Effector memory CD4-positive, alpha-beta T cell (primary cell): ENCODE results near the gene C4orf51.
"Not testable (repeated sequence)": the region's sequence is repeated elsewhere in the genome, so short reads cannot be mapped to it uniquely, and the experiment has no call there.

ENCODE experiments used
- DNase-seq, 3 donors: peaks; one replicate each; pipeline ENCODE4 v3.0.0-alpha.2; 2020
- H3K27ac ChIP-seq: 2 replicates; pipeline ENCODE4 v1.7.0; 2013; ENCODE audit warnings: mild to moderate bottlenecking, low read length, moderate library complexity; ENCODE audit not compliant: insufficient read depth, poor library complexity, severe bottlenecking
- H3K27me3 ChIP-seq: replicated peaks from 2 replicates; pipeline ENCODE4 v1.7.0; 2013; ENCODE audit warnings: mild to moderate bottlenecking, low read length; ENCODE audit not compliant: insufficient read depth, control insufficient read depth, poor library complexity, severe bottlenecking
- H3K36me3 ChIP-seq: 2 replicates; pipeline ENCODE4 v1.7.0; 2013; ENCODE audit warnings: mild to moderate bottlenecking, low read length, moderate library complexity; ENCODE audit not compliant: control insufficient read depth, insufficient read depth
- H3K4me1 ChIP-seq: 2 replicates; pipeline ENCODE4 v1.7.0; 2013; ENCODE audit warnings: low read length, mild to moderate bottlenecking; ENCODE audit not compliant: control insufficient read depth, insufficient read depth, poor library complexity, severe bottlenecking
- H3K4me3 ChIP-seq: 2 replicates; pipeline ENCODE4 v1.7.0; 2013; ENCODE audit warnings: low read length, low read depth, mild to moderate bottlenecking; ENCODE audit not compliant: insufficient read depth, poor library complexity, severe bottlenecking
- H3K9me3 ChIP-seq: 2 replicates; pipeline ENCODE4 v1.7.0; 2013; ENCODE audit warnings: mild to moderate bottlenecking, low read length, moderate library complexity; ENCODE audit not compliant: control insufficient read depth
- total RNA-seq, 3 donors: gene quantifications; one replicate each; lab custom pipeline; 2026; lab: John Stamatoyannopoulos, UW

C4orf51 gene
- total RNA-seq = 0 to 0.09 (median 0) reads per million in 3 donors

- Histone ChIP-seq H3K4me3 (no peak within 1 kb of the TSS), H3K27ac (no peak within 1 kb of the TSS), H3K36me3 (no peaks in the 10 kb centered on the region), H3K27me3 (no peaks in the 10 kb centered on the region), H3K4me1 (no peaks in the 10 kb centered on the region), H3K9me3 (no peaks in the 10 kb centered on the region)
- no peak for DNase-seq
These were observed at the start of gene C4orf51 for GRCh38 chr4:145679991-145680455. TSS of gene C4orf51 (plus strand) at chr4:145680146. CDS start at chr4:145680204, 58 bp downstream.

GRCh38 chr4:145635117-145635516 lies 44.8 kb upstream of the C4orf51 start:
- H3K27ac ChIP-seq = no peak overlapping the region

GRCh38 chr4:145635630-145636029 lies 44.3 kb upstream of the C4orf51 start:
- Histone ChIP-seq H3K4me1 (no peaks in the 10 kb centered on the region), H3K27me3 (no peaks in the 10 kb centered on the region), H3K9me3 (no peaks in the 10 kb centered on the region), H3K27ac (no peak overlapping the region), H3K4me3 (no peak overlapping the region), H3K36me3 (peaks cover 6% of the 10 kb centered on the region)
- DNase-seq = no peak

More at GRCh38 chr4:145635117-145635516, 44.8 kb upstream of the C4orf51 start:
- no peaks in the 10 kb centered on the region for H3K4me1 ChIP-seq
- no peak overlapping the region for H3K4me3 ChIP-seq
- peaks cover 6% of the 10 kb centered on the region for H3K36me3 ChIP-seq
- H3K27me3 ChIP-seq = no peaks in the 10 kb centered on the region
- H3K9me3 ChIP-seq = no peaks in the 10 kb centered on the region
- DNase-seq = no peak

GRCh38 chr4:145639186-145639698 lies 40.7 kb upstream of the C4orf51 start:
- no peak for DNase-seq
- Histone ChIP-seq H3K4me1 (no peaks in the 10 kb centered on the region), H3K4me3 (no peak overlapping the region), H3K36me3 (peaks cover 10% of the 10 kb centered on the region), H3K27ac (no peak overlapping the region), H3K27me3 (no peaks in the 10 kb centered on the region), H3K9me3 (no peaks in the 10 kb centered on the region)

- H3K27ac ChIP-seq, H3K4me3 ChIP-seq, H3K4me1 ChIP-seq, H3K9me3 ChIP-seq, DNase-seq, H3K27me3 ChIP-seq: not testable (repeated sequence)
- H3K36me3 ChIP-seq = peaks cover 10% of the 10 kb centered on the region
These were observed 39.7 kb upstream of the C4orf51 start for GRCh38 chr4:145640236-145640635.

- no peaks in the 10 kb centered on the region for H3K4me1 ChIP-seq
- DNase-seq = no peak
- H3K27ac ChIP-seq = no peak overlapping the region
- H3K4me3 ChIP-seq = no peak overlapping the region
- peaks cover 26% of the 10 kb centered on the region for H3K36me3 ChIP-seq
- H3K9me3 ChIP-seq = no peaks in the 10 kb centered on the region
- no peaks in the 10 kb centered on the region for H3K27me3 ChIP-seq
These were observed 36.7 kb upstream of the C4orf51 start for GRCh38 chr4:145643295-145643694.

GRCh38 chr4:145644699-145645098 lies 35.2 kb upstream of the C4orf51 start:
- DNase-seq = no peak
- no peaks in the 10 kb centered on the region for H3K27me3 ChIP-seq
- no peak overlapping the region for H3K4me3 ChIP-seq
- H3K4me1 ChIP-seq = no peaks in the 10 kb centered on the region
- H3K36me3 ChIP-seq = peaks cover 24% of the 10 kb centered on the region
- no peaks in the 10 kb centered on the region for H3K9me3 ChIP-seq
- H3K27ac ChIP-seq = no peak overlapping the region

- H3K9me3 ChIP-seq = peaks cover 4% of the 10 kb centered on the region
- no peaks in the 10 kb centered on the region for H3K27me3 ChIP-seq
- peaks cover 40% of the 10 kb centered on the region for H3K36me3 ChIP-seq
- no peak overlapping the region for H3K27ac ChIP-seq
- no peaks in the 10 kb centered on the region for H3K4me1 ChIP-seq
- DNase-seq = no peak
- H3K4me3 ChIP-seq = no peak overlapping the region
These were observed 23.8 kb upstream of the C4orf51 start for GRCh38 chr4:145656156-145656555.

GRCh38 chr4:145660064-145660463 lies 19.9 kb upstream of the C4orf51 start:
- Histone ChIP-seq H3K4me3 (no peak overlapping the region), H3K4me1 (no peaks in the 10 kb centered on the region), H3K27ac (no peak overlapping the region), H3K36me3 (peaks cover 27% of the 10 kb centered on the region), H3K9me3 (peaks cover 4% of the 10 kb centered on the region), H3K27me3 (no peaks in the 10 kb centered on the region)
- no peak for DNase-seq

- no peak overlapping the region for H3K27ac ChIP-seq
These were observed 16.8 kb upstream of the C4orf51 start for GRCh38 chr4:145663194-145663593.

More at GRCh38 chr4:145663194-145663593, 16.8 kb upstream of the C4orf51 start:
- Histone ChIP-seq H3K4me3 (no peak overlapping the region), H3K9me3 (peaks cover 4% of the 10 kb centered on the region), H3K4me1 (no peaks in the 10 kb centered on the region), H3K36me3 (no peaks in the 10 kb centered on the region), H3K27me3 (no peaks in the 10 kb centered on the region)
- no peak for DNase-seq
